ENCODE data around the gene MTARC2. TPM values are rescaled to one million over a fixed set of nuclear protein-coding genes. Genes with fewer than 3 reads are reported as not detected.

The MTARC2 gene
- polyA plus RNA-seq, 1 donor (not counting 4 experiments of a cell fraction or from before 2014, with no cell fraction given): 0.75 TPM

- Histone ChIP-seq H4K20me1 (ENCODE audit: control insufficient read depth, extremely low read depth, insufficient read depth, low read length) (no peaks in the 10 kb centered on the region), H3K9ac (ENCODE audit: control insufficient read depth, extremely low read depth, insufficient read depth, low read length) (no peak overlapping the region), H3K4me1 (ENCODE audit: control insufficient read depth, extremely low read depth, insufficient read depth, low read length) (peaks cover 7% of the 10 kb centered on the region), H2AFZ (ENCODE audit: control insufficient read depth, low read length) (no peak overlapping the region), H3K9me1 (ENCODE audit: control insufficient read depth, extremely low read depth, insufficient read depth, low read length) (no peaks in the 10 kb centered on the region), H3K4me2 (ENCODE audit: control insufficient read depth, extremely low read depth, insufficient read depth, low read depth, low read length) (no peak overlapping the region), H3K27ac (ENCODE audit: control insufficient read depth, insufficient read depth, low read length) (no peak overlapping the region), H3K36me3 (ENCODE audit: control insufficient read depth in 2 of 2, extremely low read depth in 1 of 2, insufficient read depth in 2 of 2, low read length in 2 of 2) (no peaks in the 10 kb centered on the region), H3K4me3 (ENCODE audit: control insufficient read depth in 2 of 3, extremely low read depth in 1 of 3, insufficient read depth in 2 of 3, low read depth in 1 of 3, low read length in 3 of 3) (no peak overlapping the region), H3K79me2 (ENCODE audit: control insufficient read depth, insufficient read depth, low read length) (no peaks in the 10 kb centered on the region), H3K9me3 (ENCODE audit: control insufficient read depth, low read depth, low read length) (no peaks in the 10 kb centered on the region), H3K27me3 (ENCODE audit: control insufficient read depth, extremely low read depth, insufficient read depth, low read length) (peaks cover 3% of the 10 kb centered on the region)
- dilution Hi-C loops (cut with MboI; ENCODE audit: extremely low pct_ligation_motif_present, low sequenced_read_pairs): no loop called here
- FAIRE-seq (no peak), DNase-seq (ENCODE audit: low read depth, low spot score) (no peak)
- TF ChIP-seq EZH2 (IDR thresholded peaks at IDR 0.05; ENCODE audit: low read length): no peak
- no peak for TF ChIP-seq CTCF (optimal IDR thresholded peaks at IDR 0.05 in 1 of 3, IDR thresholded peaks at IDR 0.05 in 1 of 3, conservative IDR thresholded peaks at IDR 0.05 in 1 of 3; ENCODE audit: extremely low read depth in 1 of 3, insufficient read depth in 2 of 3, low read length in 3 of 3)
Measured at GRCh38 chr1:220804202-220804586, 56.1 kb downstream of the MTARC2 start.

GRCh38 chr1:220806408-220806807, 58.3 kb downstream of the MTARC2 start:
- no peaks in the 10 kb centered on the region for H3K79me2 ChIP-seq (ENCODE audit: control insufficient read depth, insufficient read depth, low read length)
- H3K27me3 ChIP-seq (ENCODE audit: control insufficient read depth, extremely low read depth, insufficient read depth, low read length): peaks cover 3% of the 10 kb centered on the region
- dilution Hi-C loops (cut with MboI; ENCODE audit: extremely low pct_ligation_motif_present, low sequenced_read_pairs): no loop called here
- DNase-seq (ENCODE audit: low read depth, low spot score): no peak
- no peak overlapping the region for H3K27ac ChIP-seq (ENCODE audit: control insufficient read depth, insufficient read depth, low read length)
- H4K20me1 ChIP-seq (ENCODE audit: control insufficient read depth, extremely low read depth, insufficient read depth, low read length): no peaks in the 10 kb centered on the region
- no peaks in the 10 kb centered on the region for H3K9me3 ChIP-seq (ENCODE audit: control insufficient read depth, low read depth, low read length)
- no peak for FAIRE-seq
- H3K36me3 ChIP-seq (ENCODE audit: control insufficient read depth in 2 of 2, extremely low read depth in 1 of 2, insufficient read depth in 2 of 2, low read length in 2 of 2): no peaks in the 10 kb centered on the region
- no peak for TF ChIP-seq EZH2 (IDR thresholded peaks at IDR 0.05; ENCODE audit: low read length)
- no peak overlapping the region for H3K4me2 ChIP-seq (ENCODE audit: control insufficient read depth, extremely low read depth, insufficient read depth, low read depth, low read length)
- H2AFZ ChIP-seq (ENCODE audit: control insufficient read depth, low read length): no peak overlapping the region
- H3K9ac ChIP-seq (ENCODE audit: control insufficient read depth, extremely low read depth, insufficient read depth, low read length): no peak overlapping the region
- H3K4me1 ChIP-seq (ENCODE audit: control insufficient read depth, extremely low read depth, insufficient read depth, low read length): peaks cover 10% of the 10 kb centered on the region
- no peaks in the 10 kb centered on the region for H3K9me1 ChIP-seq (ENCODE audit: control insufficient read depth, extremely low read depth, insufficient read depth, low read length)
- H3K4me3 ChIP-seq (ENCODE audit: control insufficient read depth in 2 of 3, extremely low read depth in 1 of 3, insufficient read depth in 2 of 3, low read depth in 1 of 3, low read length in 3 of 3): no peak overlapping the region

GRCh38 chr1:220807726-220808125, 59.6 kb downstream of the MTARC2 start:
- no peak overlapping the region for H3K27ac ChIP-seq (ENCODE audit: control insufficient read depth, insufficient read depth, low read length)
- FAIRE-seq (no peak), DNase-seq (ENCODE audit: low read depth, low spot score) (no peak)
- no peaks in the 10 kb centered on the region for H3K9me1 ChIP-seq (ENCODE audit: control insufficient read depth, extremely low read depth, insufficient read depth, low read length)
- no peaks in the 10 kb centered on the region for H4K20me1 ChIP-seq (ENCODE audit: control insufficient read depth, extremely low read depth, insufficient read depth, low read length)
- H3K4me2 ChIP-seq (ENCODE audit: control insufficient read depth, extremely low read depth, insufficient read depth, low read depth, low read length): no peak overlapping the region
- no peak overlapping the region for H3K4me3 ChIP-seq (ENCODE audit: control insufficient read depth in 2 of 3, extremely low read depth in 1 of 3, insufficient read depth in 2 of 3, low read depth in 1 of 3, low read length in 3 of 3)
- no peak overlapping the region for H3K9ac ChIP-seq (ENCODE audit: control insufficient read depth, extremely low read depth, insufficient read depth, low read length)
- peaks cover 3% of the 10 kb centered on the region for H3K27me3 ChIP-seq (ENCODE audit: control insufficient read depth, extremely low read depth, insufficient read depth, low read length)
- H3K9me3 ChIP-seq (ENCODE audit: control insufficient read depth, low read depth, low read length): no peaks in the 10 kb centered on the region
- H3K36me3 ChIP-seq (ENCODE audit: control insufficient read depth in 2 of 2, extremely low read depth in 1 of 2, insufficient read depth in 2 of 2, low read length in 2 of 2): no peaks in the 10 kb centered on the region
- peaks cover 10% of the 10 kb centered on the region for H3K4me1 ChIP-seq (ENCODE audit: control insufficient read depth, extremely low read depth, insufficient read depth, low read length)
- TF ChIP-seq EZH2 (IDR thresholded peaks at IDR 0.05; ENCODE audit: low read length) (no peak), CTCF (optimal IDR thresholded peaks at IDR 0.05 in 1 of 3, IDR thresholded peaks at IDR 0.05 in 1 of 3, conservative IDR thresholded peaks at IDR 0.05 in 1 of 3; ENCODE audit: extremely low read depth in 1 of 3, insufficient read depth in 2 of 3, low read length in 3 of 3) (no peak)
- H3K79me2 ChIP-seq (ENCODE audit: control insufficient read depth, insufficient read depth, low read length): no peaks in the 10 kb centered on the region
- dilution Hi-C loops (cut with MboI; ENCODE audit: extremely low pct_ligation_motif_present, low sequenced_read_pairs): no loop called here
- no peak overlapping the region for H2AFZ ChIP-seq (ENCODE audit: control insufficient read depth, low read length)

Data from keratinocyte (primary cell).